GM23338 (cell line): Measurements from ENCODE around the gene ZBTB2. TPM values are rescaled to one million over a fixed set of nuclear protein-coding genes. Genes with fewer than 3 reads are reported as not detected.

ENCODE experiments used
- CTCF ChIP-seq, 2 experiments: fragments of 200-600 bp in 1 of 2; sonication (generic) in 1 of 2; conservative IDR thresholded peaks; 2 replicates each; pipeline versions ENCODE4 v1.5.1 to v1.6.1; 2016 to 2017; ENCODE audit warnings: antibody characterized with exemption in 2 of 2, low read depth in 2 of 2, mild to moderate bottlenecking in 2 of 2, moderate library complexity in 1 of 2
- EZH2 ChIP-seq: fragments of 200-600 bp; sonication (generic); IDR thresholded peaks from one replicate; pipeline ENCODE4 v1.8.0; 2017; ENCODE audit warnings: antibody characterized with exemption, mild to moderate bottlenecking, low read depth; ENCODE audit not compliant: unreplicated experiment
- EZH2phosphoT487 ChIP-seq: fragments of 200-600 bp; sonication (generic); IDR thresholded peaks from one replicate; pipeline ENCODE4 v1.8.1; 2018; ENCODE audit warnings: antibody characterized with exemption; ENCODE audit not compliant: unreplicated experiment
- JUNB ChIP-seq: IDR thresholded peaks from one replicate; pipeline ENCODE4 v1.6.1; 2016; ENCODE audit warnings: antibody characterized with exemption; ENCODE audit not compliant: unreplicated experiment
- NANOG ChIP-seq: IDR thresholded peaks from 2 replicates; pipeline ENCODE4 v1.6.1; 2016; ENCODE audit warnings: antibody characterized with exemption, borderline replicate concordance
- ZNF114 ChIP-seq: fragments of 250-450 bp; sonication (Bioruptor Pico); IDR thresholded peaks from 2 replicates; pipeline ENCODE4 v1.5.0; 2020; ENCODE audit warnings: mild to moderate bottlenecking, moderate library complexity
- ZNF462 ChIP-seq: fragments of 250-450 bp; sonication (Bioruptor Pico); IDR thresholded peaks from 2 replicates; pipeline ENCODE4 v1.5.0; 2020; ENCODE audit warnings: mild to moderate bottlenecking, moderate library complexity
- polyA plus RNA-seq: library from polyadenylated mRNA; unstranded; fragments of >200 nt; fragmentation: Nextera tagmentation; extraction: Ambion mirVana; gene quantifications from 2 replicates; pipeline ENCODE4 v1.2.1, GENCODE V29; 2016
- total RNA-seq: library from RNA; depleted of rRNA; stranded (reverse); fragments of >200 nt; shearing (Covaris generic); gene quantifications from 2 replicates; pipeline ENCODE4 v1.2.3, GENCODE V29; 2014
- TF ChIP-seq, protein P1 (sequence below): IDR thresholded peaks from one replicate; pipeline ENCODE4 v1.6.1; 2018; ENCODE audit warnings: antibody characterized with exemption; ENCODE audit not compliant: unreplicated experiment

The ZBTB2 gene
- total and polyA plus RNA-seq, 2 experiments from 2014 or later = 11.4 to 21.9 TPM

DNA sequence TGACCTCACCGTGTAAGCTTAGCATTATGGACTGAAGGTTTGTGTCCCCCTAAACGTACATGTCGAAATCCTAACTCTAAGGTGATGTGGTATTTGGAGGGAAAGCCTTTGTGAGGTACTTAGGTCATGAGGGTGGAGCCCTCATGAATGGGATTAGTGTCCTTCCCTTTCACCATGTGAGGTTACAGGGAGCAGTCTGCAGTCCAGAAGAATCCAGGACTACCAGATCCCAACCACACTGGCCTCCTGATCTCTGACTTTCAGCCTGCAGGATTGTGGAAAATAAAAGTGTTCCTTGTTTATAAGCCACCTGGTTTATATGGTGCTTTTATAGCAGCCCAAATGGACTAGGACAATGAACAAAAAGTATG, 73.4 kb downstream of the ZBTB2 start (continued):
- TF ChIP-seq ZNF462 = no peak
- TF ChIP-seq ZNF114 (CRISPR knock-in tag) = no peak
- TF ChIP-seq JUNB = no peak
- TF ChIP-seq EZH2 = no peak
- TF ChIP-seq, protein P1, sequence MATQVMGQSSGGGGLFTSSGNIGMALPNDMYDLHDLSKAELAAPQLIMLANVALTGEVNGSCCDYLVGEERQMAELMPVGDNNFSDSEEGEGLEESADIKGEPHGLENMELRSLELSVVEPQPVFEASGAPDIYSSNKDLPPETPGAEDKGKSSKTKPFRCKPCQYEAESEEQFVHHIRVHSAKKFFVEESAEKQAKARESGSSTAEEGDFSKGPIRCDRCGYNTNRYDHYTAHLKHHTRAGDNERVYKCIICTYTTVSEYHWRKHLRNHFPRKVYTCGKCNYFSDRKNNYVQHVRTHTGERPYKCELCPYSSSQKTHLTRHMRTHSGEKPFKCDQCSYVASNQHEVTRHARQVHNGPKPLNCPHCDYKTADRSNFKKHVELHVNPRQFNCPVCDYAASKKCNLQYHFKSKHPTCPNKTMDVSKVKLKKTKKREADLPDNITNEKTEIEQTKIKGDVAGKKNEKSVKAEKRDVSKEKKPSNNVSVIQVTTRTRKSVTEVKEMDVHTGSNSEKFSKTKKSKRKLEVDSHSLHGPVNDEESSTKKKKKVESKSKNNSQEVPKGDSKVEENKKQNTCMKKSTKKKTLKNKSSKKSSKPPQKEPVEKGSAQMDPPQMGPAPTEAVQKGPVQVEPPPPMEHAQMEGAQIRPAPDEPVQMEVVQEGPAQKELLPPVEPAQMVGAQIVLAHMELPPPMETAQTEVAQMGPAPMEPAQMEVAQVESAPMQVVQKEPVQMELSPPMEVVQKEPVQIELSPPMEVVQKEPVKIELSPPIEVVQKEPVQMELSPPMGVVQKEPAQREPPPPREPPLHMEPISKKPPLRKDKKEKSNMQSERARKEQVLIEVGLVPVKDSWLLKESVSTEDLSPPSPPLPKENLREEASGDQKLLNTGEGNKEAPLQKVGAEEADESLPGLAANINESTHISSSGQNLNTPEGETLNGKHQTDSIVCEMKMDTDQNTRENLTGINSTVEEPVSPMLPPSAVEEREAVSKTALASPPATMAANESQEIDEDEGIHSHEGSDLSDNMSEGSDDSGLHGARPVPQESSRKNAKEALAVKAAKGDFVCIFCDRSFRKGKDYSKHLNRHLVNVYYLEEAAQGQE = no peak
- no peak for TF ChIP-seq CTCF (conservative IDR thresholded peaks at IDR 0.05; ENCODE audit: low read depth in 2 of 2)
- no peak for TF ChIP-seq EZH2phosphoT487
- no peak for TF ChIP-seq NANOG
